K562 (cell line): ENCODE results near the gene XPR1. TPM values are rescaled to one million over a fixed set of nuclear protein-coding genes. Genes with fewer than 3 reads are reported as not detected.

Experiments used
- ARID1B ChIP-seq: fragments of 450-650 bp; IDR thresholded peaks from 2 replicates; pipeline ENCODE4 v1.6.1; 2016; ENCODE audit warnings: antibody characterized with exemption, mild to moderate bottlenecking, inconsistent platforms
- CHD2 ChIP-seq: IDR thresholded peaks from 2 replicates; pipeline ENCODE4 v1.6.1; 2011; ENCODE audit warnings: low read depth, low read length
- DMBX1 ChIP-seq: fragments of 250-450 bp; sonication (Bioruptor Pico); IDR thresholded peaks from 2 replicates; pipeline ENCODE4 v1.8.0; 2022; ENCODE audit warnings: inconsistent platforms, mild to moderate bottlenecking, moderate library complexity, borderline replicate concordance
- ELK3 ChIP-seq: fragments of 450-650 bp; formaldehyde crosslinking; IDR thresholded peaks from 2 replicates; pipeline ENCODE4 v1.4.0; 2020; ENCODE audit warnings: mild to moderate bottlenecking
- EP300 ChIP-seq: IDR thresholded peaks from 2 replicates; pipeline ENCODE4 v1.6.1; 2012; ENCODE audit warnings: low read length, improper control_type of control experiment
- FOXK1 ChIP-seq: sonication (generic); formaldehyde crosslinking; IDR thresholded peaks from 2 replicates; pipeline ENCODE4 v1.8.0; 2022; ENCODE audit warnings: missing genetic modification reagents, mild to moderate bottlenecking, borderline replicate concordance
- FOXP1 ChIP-seq: sonication (generic); formaldehyde crosslinking; IDR thresholded peaks from 2 replicates; pipeline ENCODE4 v1.8.0; 2022; ENCODE audit warnings: mild to moderate bottlenecking, missing genetic modification reagents
- JUND ChIP-seq, 2 experiments: IDR thresholded peaks; 2 replicates in 1 of 2; 3 replicates in 1 of 2; pipeline ENCODE4 v1.6.1; 2011; ENCODE audit warnings: borderline replicate concordance in 2 of 2, low read depth in 2 of 2, low read length in 2 of 2, improper control_type of control experiment in 1 of 2, missing biosample characterization in 1 of 2, missing genetic modification characterization in 1 of 2, missing genetic modification reagents in 1 of 2
- KDM1A ChIP-seq, 2 experiments: fragments of 450-650 bp; IDR thresholded peaks; 2 replicates each; pipeline ENCODE4 v1.6.1; 2016; ENCODE audit warnings: mild to moderate bottlenecking in 2 of 2
- KLF10 ChIP-seq: fragments of 250-450 bp; sonication (Bioruptor Pico); IDR thresholded peaks from 2 replicates; pipeline ENCODE4 v1.6.1; 2021; ENCODE audit warnings: matching md5 sums
- MYBL2 ChIP-seq, 2 experiments: fragments of 450-650 bp in 1 of 2; sonication (generic) in 1 of 2; formaldehyde crosslinking in 1 of 2; IDR thresholded peaks; 2 replicates each; pipeline versions ENCODE4 v1.6.1 to v1.8.1; 2017 to 2022; ENCODE audit warnings: borderline replicate concordance in 1 of 2, inconsistent platforms in 1 of 2, low read depth in 1 of 2, mild to moderate bottlenecking in 1 of 2, missing genetic modification reagents in 1 of 2, moderate library complexity in 1 of 2
- NR2C2 ChIP-seq, 2 experiments: fragments of 200-800 bp in 1 of 2; sonication (Bioruptor generic) in 1 of 2; sonication (generic) in 1 of 2; formaldehyde crosslinking in 1 of 2; IDR thresholded peaks; 2 replicates each; pipeline versions ENCODE4 v1.6.1 to v1.8.0; 2016 to 2022; ENCODE audit warnings: mild to moderate bottlenecking in 1 of 2, missing compliant biosample characterization in 1 of 2, missing genetic modification characterization in 1 of 2, missing genetic modification reagents in 1 of 2
- NUFIP1 ChIP-seq: fragments of 450-650 bp; IDR thresholded peaks from 2 replicates; pipeline ENCODE4 v1.6.1; 2018; ENCODE audit not compliant: partially characterized antibody
- RAD21 ChIP-seq, 2 experiments: fragments of 250-450 bp in 1 of 2; fragments of 450-650 bp in 1 of 2; sonication (Bioruptor Pico) in 1 of 2; formaldehyde crosslinking in 1 of 2; IDR thresholded peaks in 1 of 2; conservative IDR thresholded peaks in 1 of 2; 2 replicates each; pipeline versions ENCODE4 v1.4.0 to v1.8.0; 2020 to 2022; ENCODE audit warnings: mild to moderate bottlenecking in 2 of 2, moderate library complexity in 1 of 2
- SMARCE1 ChIP-seq: fragments of 450-650 bp; IDR thresholded peaks from 2 replicates; pipeline ENCODE4 v1.7.1; 2016; ENCODE audit warnings: mild to moderate bottlenecking
- SRF ChIP-seq, 2 experiments: fragments of 250-450, 450-650 bp in 1 of 2; sonication (Bioruptor Pico) in 1 of 2; sonication (generic) in 1 of 2; formaldehyde crosslinking; IDR thresholded peaks; 2 replicates each; pipeline versions ENCODE4 v1.5.0 to v1.5.1; 2020 to 2022; ENCODE audit warnings: mild to moderate bottlenecking in 1 of 2, missing genetic modification reagents in 1 of 2
- TAF1 ChIP-seq: IDR thresholded peaks from 2 replicates; pipeline ENCODE4 v1.6.1; 2011; ENCODE audit warnings: mild to moderate bottlenecking, low read length, moderate library complexity; ENCODE audit not compliant: insufficient read depth, control insufficient read depth, severe bottlenecking; ENCODE audit errors: extremely low read depth
- TBP ChIP-seq: optimal IDR thresholded peaks from 2 replicates; pipeline ENCODE3; 2011; ENCODE audit warnings: low read depth, low read length, improper control_type of control experiment
- TEAD4 ChIP-seq, 2 experiments: sonication (generic) in 1 of 2; formaldehyde crosslinking in 1 of 2; IDR thresholded peaks; 2 replicates each; pipeline versions ENCODE4 v1.6.1 to v1.8.0; 2012 to 2022; ENCODE audit warnings: borderline replicate concordance in 1 of 2, inconsistent platforms in 1 of 2, low read length in 1 of 2, mild to moderate bottlenecking in 1 of 2, missing genetic modification reagents in 1 of 2
- ZMIZ1 ChIP-seq, 2 experiments: fragments of 150-350 bp in 1 of 2; IDR thresholded peaks; 2 replicates each; pipeline ENCODE4 v1.6.1; 2012 to 2016; ENCODE audit warnings: low read depth in 2 of 2, low read length in 2 of 2, mild to moderate bottlenecking in 1 of 2, moderate library complexity in 1 of 2
- ZNF133 ChIP-seq: fragments of 250-450 bp; sonication (Bioruptor Pico); IDR thresholded peaks from 2 replicates; pipeline ENCODE4 v1.4.0; 2020; ENCODE audit warnings: mild to moderate bottlenecking
- ZNF75A ChIP-seq: fragments of 450-650 bp; formaldehyde crosslinking; IDR thresholded peaks from 2 replicates; pipeline ENCODE4 v1.4.0; 2020; ENCODE audit warnings: mild to moderate bottlenecking
- polyA plus RNA-seq, 8 experiments: library from polyadenylated mRNA; depleted of rRNA in 4 of 8; stranded (reverse) in 5 of 8; unstranded in 3 of 8; fragments of >200 nt; fragmentation: Nextera tagmentation in 2 of 8; fragmentation: Illumina TruSeq in 1 of 8; extraction: Ambion mirVana in 2 of 8; extraction: Trizol in 1 of 8; gene quantifications; 2 replicates each; pipeline versions ENCODE4 v1.2.1 to v1.2.3, GENCODE V29; 2011 to 2014; ENCODE audit warnings: inconsistent platforms in 1 of 8, missing spikeins in 1 of 8
- total RNA-seq, 7 experiments: library from RNA; depleted of rRNA in 6 of 7; stranded (reverse); fragments of >200 nt in 6 of 7; fragmentation: Illumina TruSeq in 2 of 7; extraction: Trizol in 2 of 7; gene quantifications; 2 replicates each; pipeline versions ENCODE4 v1.2.1 to v1.2.3, GENCODE V29; 2011 to 2021; ENCODE audit warnings: low replicate concordance in 1 of 7

Gene XPR1
- total and polyA plus RNA-seq, 9 of the 15 experiments (the other 6 are each of a cell fraction or from before 2014, with no cell fraction given): 3.0 to 66.2 (median 38.6) TPM

- no peak for TF ChIP-seq NR2C2 (CRISPR knock-in tag; IDR thresholded peaks at IDR 0.05)
- TF ChIP-seq NR2C2 (tag; IDR thresholded peaks at IDR 0.05): peak; percentile 70; the same call in 1 of the 2 replicates
- no peak for TF ChIP-seq TBP
- TF ChIP-seq ARID1B: peak; percentile 79
- TF ChIP-seq TEAD4 (IDR thresholded peaks at IDR 0.05; ENCODE audit: low read length): peak; percentile 80
- no peak for TF ChIP-seq TEAD4 (CRISPR knock-in tag; IDR thresholded peaks at IDR 0.05; ENCODE audit: borderline replicate concordance)
- peak in 1 of 2 experiments; percentile 30; a peak in 1 of 4 replicates for TF ChIP-seq ZMIZ1 (IDR thresholded peaks at IDR 0.05; ENCODE audit: low read depth in 2 of 2, low read length in 2 of 2)
- TF ChIP-seq SMARCE1: 0 out of 2 replicates have a peak, but pooled peaks have one; percentile 14
- TF ChIP-seq ELK3 (CRISPR knock-in tag): no peak
- peak; percentile 25 for TF ChIP-seq TAF1
- no peak for TF ChIP-seq CHD2
- no peak for TF ChIP-seq MYBL2 (IDR thresholded peaks at IDR 0.05; ENCODE audit: low read depth)
- TF ChIP-seq MYBL2 (CRISPR knock-in tag; IDR thresholded peaks at IDR 0.05; ENCODE audit: borderline replicate concordance): no peak
- peak; percentile 58; the same call in 1 of the 2 replicates for TF ChIP-seq EP300
- TF ChIP-seq DMBX1: no peak
- 0 out of 4 replicates have a peak, but pooled peaks of 1 of the 2 experiments have one; percentile 19 for TF ChIP-seq KDM1A (IDR thresholded peaks at IDR 0.05)
- TF ChIP-seq KLF10 (CRISPR knock-in tag): no peak
- no peak for TF ChIP-seq ZNF133 (CRISPR knock-in tag)
- TF ChIP-seq RAD21 (CRISPR knock-in tag; conservative IDR thresholded peaks at IDR 0.05 in 1 of 2, IDR thresholded peaks at IDR 0.05 in 1 of 2): 0 out of 4 replicates have a peak, but pooled peaks of 1 of the 2 experiments have one; percentile 16
- 0 out of 2 replicates have a peak, but pooled peaks have one; percentile 59 for TF ChIP-seq FOXP1 (CRISPR knock-in tag)
- TF ChIP-seq JUND (IDR thresholded peaks at IDR 0.05; ENCODE audit: borderline replicate concordance, low read depth, low read length): peak; percentile 23; the same call in 1 of the 2 replicates
- peak; percentile 63; the same call in 1 of the 3 replicates for TF ChIP-seq JUND (tag; IDR thresholded peaks at IDR 0.05; ENCODE audit: borderline replicate concordance, low read depth, low read length)
- TF ChIP-seq FOXK1 (CRISPR knock-in tag): no peak
- TF ChIP-seq SRF (CRISPR knock-in tag; IDR thresholded peaks at IDR 0.05): no peak
- no peak for TF ChIP-seq NUFIP1
- TF ChIP-seq ZNF75A: no peak
Observed at GRCh38 chr1:180603223-180603849, 28.5 kb upstream of the XPR1 start (continued).
